ENCODE data around the gene MAPK7.

DNA sequence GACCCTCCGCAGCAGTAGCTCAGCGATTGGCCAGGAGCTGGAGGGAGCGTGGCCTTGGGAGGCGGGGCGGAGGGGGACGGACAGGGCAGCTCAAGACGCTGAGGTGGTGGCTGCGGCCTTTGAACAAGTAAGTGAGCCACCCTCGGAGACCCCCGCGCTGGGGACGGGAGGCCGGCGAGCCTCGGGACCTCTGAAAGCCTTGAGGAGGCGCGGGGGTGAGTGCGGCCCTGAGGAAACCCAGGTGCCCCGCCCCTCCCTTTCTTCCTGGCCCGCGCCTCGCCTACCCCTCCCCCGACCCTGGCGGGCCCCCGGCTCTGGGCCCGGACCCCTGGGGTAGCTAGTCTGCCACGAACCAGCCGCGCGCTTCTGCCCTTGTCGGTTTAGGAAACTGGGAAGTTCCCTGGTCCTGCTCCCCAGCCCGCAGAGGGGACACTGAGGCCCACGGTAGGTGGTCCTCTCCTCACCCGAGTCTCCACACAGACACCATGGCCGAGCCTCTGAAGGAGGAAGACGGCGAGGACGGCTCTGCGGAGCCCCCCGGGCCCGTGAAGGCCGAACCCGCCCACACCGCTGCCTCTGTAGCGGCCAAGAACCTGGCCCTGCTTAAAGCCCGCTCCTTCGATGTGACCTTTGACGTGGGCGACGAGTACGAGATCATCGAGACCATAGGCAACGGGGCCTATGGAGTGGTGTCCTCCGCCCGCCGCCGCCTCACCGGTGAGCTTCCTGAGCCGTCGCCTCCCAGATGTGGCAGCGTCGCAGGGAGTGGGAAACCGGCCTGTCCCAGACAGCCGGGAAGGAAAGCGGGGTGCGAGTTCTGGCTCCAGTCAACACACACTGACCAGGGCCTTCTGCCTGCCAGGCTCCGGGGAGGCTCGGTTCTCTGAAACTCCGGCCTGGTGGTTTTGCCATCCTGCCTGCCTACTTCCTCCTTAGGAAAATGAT is at the start of gene MAPK7:
- TF ChIP-seq GATA2 (IDR thresholded peaks at IDR 0.05; ENCODE audit: low read depth, low read length), result no peak
- TF ChIP-seq GATA3 (IDR thresholded peaks at IDR 0.05; ENCODE audit: low read depth, low read length), result no peak
